Suprapubic skin (tissue), 4 donors: ENCODE data around the gene MAP2. TPM values are rescaled to one million over a fixed set of nuclear protein-coding genes. Genes with fewer than 3 reads are reported as not detected.

Experiments used
- DNase-seq, 2 donors: peaks; one replicate each; pipeline ENCODE4 v3.0.0-alpha.2; 2019; ENCODE audit warnings: low spot score in 2 of 2
- H3K27ac ChIP-seq: fragments of 200-600 bp; sonication (generic); one replicate; pipeline ENCODE4 v1.5.1; 2019
- H3K27me3 ChIP-seq: fragments of 200-600 bp; sonication (generic); one replicate; pipeline ENCODE4 v1.5.1; 2019
- H3K36me3 ChIP-seq: fragments of 200-600 bp; sonication (generic); one replicate; pipeline ENCODE4 v1.5.1; 2019
- H3K4me1 ChIP-seq: fragments of 200-600 bp; sonication (generic); one replicate; pipeline ENCODE4 v1.5.1; 2019
- H3K4me3 ChIP-seq: fragments of 200-600 bp; sonication (generic); one replicate; pipeline ENCODE4 v1.5.1; 2019; ENCODE audit warnings: mild to moderate bottlenecking
- H3K9me3 ChIP-seq: fragments of 200-600 bp; sonication (generic); one replicate; pipeline ENCODE4 v1.5.1; 2019
- CTCF ChIP-seq, 2 donors: fragments of 200-600 bp in 1 of 2; fragments of 450-650 bp in 1 of 2; sonication (generic) in 1 of 2; IDR thresholded peaks; one replicate each; pipeline ENCODE4 v1.5.1; 2016 to 2019; ENCODE audit warnings: antibody characterized with exemption in 2 of 2, mild to moderate bottlenecking in 1 of 2, moderate library complexity in 1 of 2
- EP300 ChIP-seq: sonication (generic); formaldehyde crosslinking; IDR thresholded peaks from one replicate; pipeline ENCODE4 v1.6.1; 2017; ENCODE audit warnings: antibody characterized with exemption
- POLR2A ChIP-seq, 2 donors: fragments of 450-650 bp; IDR thresholded peaks; one replicate each; pipeline ENCODE4 v1.6.1; 2017; ENCODE audit warnings: antibody characterized with exemption in 2 of 2, mild to moderate bottlenecking in 2 of 2, moderate library complexity in 2 of 2
- POLR2AphosphoS5 ChIP-seq, 3 donors: sonication (generic); formaldehyde crosslinking; IDR thresholded peaks; one replicate each; pipeline ENCODE4 v1.6.1; 2017; ENCODE audit warnings: antibody characterized with exemption in 3 of 3
- WGBS: methylation state at CpG from one replicate; pipeline ENCODE4 v1.1.5; 2018; 5-methylcytosine and 5-hydroxymethylcytosine counted together
- total RNA-seq, 4 donors: library from RNA; depleted of rRNA; stranded (reverse); fragments of >200 nt; gene quantifications; one replicate each; pipeline ENCODE4 v1.1.0, GENCODE V29; 2016

The MAP2 gene
- total RNA-seq, 4 donors from 2014 or later = 42.0 to 54.5 (median 47.1) TPM

- DNase-seq = no peak
- no peaks in the 10 kb centered on the region for H3K36me3 ChIP-seq
- H3K9me3 ChIP-seq = no peaks in the 10 kb centered on the region
- no peak overlapping the region for H3K4me3 ChIP-seq
- H3K27ac ChIP-seq = no peak overlapping the region
- no peaks in the 10 kb centered on the region for H3K27me3 ChIP-seq
- TF ChIP-seq EP300 = no peak
- no peak for TF ChIP-seq POLR2A (IDR thresholded peaks at IDR 0.05)
- TF ChIP-seq CTCF (IDR thresholded peaks at IDR 0.05) = no peak
- no peak for TF ChIP-seq POLR2AphosphoS5 (IDR thresholded peaks at IDR 0.05)
- 95% methylated on average over 3 of the region's 34 CpGs for WGBS
- H3K4me1 ChIP-seq = no peaks in the 10 kb centered on the region
Observed at GRCh38 chr2:209387389-209387788, 36.5 kb upstream of the MAP2 start.

- no peak for TF ChIP-seq POLR2A (IDR thresholded peaks at IDR 0.05)
- no peak for DNase-seq
- Histone ChIP-seq H3K27ac (no peak overlapping the region), H3K9me3 (no peaks in the 10 kb centered on the region), H3K36me3 (no peaks in the 10 kb centered on the region), H3K4me1 (no peaks in the 10 kb centered on the region), H3K27me3 (no peaks in the 10 kb centered on the region), H3K4me3 (no peak overlapping the region)
- 76% methylated on average over 4 of the region's 4 CpGs for WGBS
Observed at GRCh38 chr2:209388446-209389037, 35.3 kb upstream of the MAP2 start.

GRCh38 chr2:209389171-209389618, 34.7 kb upstream of the MAP2 start:
- no peak for TF ChIP-seq EP300
- no peak for TF ChIP-seq CTCF (IDR thresholded peaks at IDR 0.05)
- TF ChIP-seq POLR2A (IDR thresholded peaks at IDR 0.05) = no peak
- TF ChIP-seq POLR2AphosphoS5 (IDR thresholded peaks at IDR 0.05) = no peak
- WGBS = 44% methylated on average over 5 of the region's 5 CpGs
- no peaks in the 10 kb centered on the region for H3K36me3 ChIP-seq
- H3K4me1 ChIP-seq = no peaks in the 10 kb centered on the region
- no peaks in the 10 kb centered on the region for H3K9me3 ChIP-seq
- H3K27ac ChIP-seq = no peak overlapping the region
- no peak overlapping the region for H3K4me3 ChIP-seq
- DNase-seq = no peak
- H3K27me3 ChIP-seq = no peaks in the 10 kb centered on the region

- H3K4me1 ChIP-seq = no peaks in the 10 kb centered on the region
- no peaks in the 10 kb centered on the region for H3K36me3 ChIP-seq
- H3K27me3 ChIP-seq = no peaks in the 10 kb centered on the region
- H3K27ac ChIP-seq = no peak overlapping the region
- TF ChIP-seq POLR2A (IDR thresholded peaks at IDR 0.05) (no peak), CTCF (IDR thresholded peaks at IDR 0.05) (no peak), EP300 (no peak), POLR2AphosphoS5 (IDR thresholded peaks at IDR 0.05) (no peak)
- no peak overlapping the region for H3K4me3 ChIP-seq
- no peaks in the 10 kb centered on the region for H3K9me3 ChIP-seq
- DNase-seq = no peak
- WGBS = 68% methylated on average over 1 of the region's 1 CpG
Observed at GRCh38 chr2:209390839-209391238, 33.0 kb upstream of the MAP2 start.

GRCh38 chr2:209391776-209392401, 32.0 kb upstream of the MAP2 start:
- TF ChIP-seq EP300 (no peak), POLR2AphosphoS5 (IDR thresholded peaks at IDR 0.05) (no peak), POLR2A (IDR thresholded peaks at IDR 0.05) (no peak)
- WGBS = 46% methylated on average over 3 of the region's 3 CpGs
- no peaks in the 10 kb centered on the region for H3K9me3 ChIP-seq
- no peak overlapping the region for H3K4me3 ChIP-seq
- H3K36me3 ChIP-seq = no peaks in the 10 kb centered on the region
- no peak for DNase-seq
- no peaks in the 10 kb centered on the region for H3K4me1 ChIP-seq
- H3K27me3 ChIP-seq = no peaks in the 10 kb centered on the region
- H3K27ac ChIP-seq = no peak overlapping the region

GRCh38 chr2:209395229-209395628, 28.6 kb upstream of the MAP2 start:
- WGBS = 82% methylated on average over 1 of the region's 1 CpG
- no peak for TF ChIP-seq EP300
- no peak for TF ChIP-seq POLR2AphosphoS5 (IDR thresholded peaks at IDR 0.05)
- no peak for TF ChIP-seq POLR2A (IDR thresholded peaks at IDR 0.05)
- TF ChIP-seq CTCF (IDR thresholded peaks at IDR 0.05) = no peak
- no peak overlapping the region for H3K4me3 ChIP-seq

More at GRCh38 chr2:209395229-209395628, 28.6 kb upstream of the MAP2 start:
- DNase-seq = no peak
- H3K36me3 ChIP-seq = no peaks in the 10 kb centered on the region
- no peaks in the 10 kb centered on the region for H3K4me1 ChIP-seq
- no peaks in the 10 kb centered on the region for H3K27me3 ChIP-seq
- H3K9me3 ChIP-seq = no peaks in the 10 kb centered on the region
- H3K27ac ChIP-seq = no peak overlapping the region
